ENCODE data around the gene PPIL6.

Gene PPIL6

GRCh38 chr6:109449064-109449794, 8.8 kb upstream of the PPIL6 start:
- no peak for DNase-seq (ENCODE audit: low spot score)

GRCh38 chr6:109448615-109449014, 8.2 kb upstream of the PPIL6 start:
- no peak for DNase-seq (ENCODE audit: low spot score)

- DNase-seq (ENCODE audit: low spot score): no peak
Observed at GRCh38 chr6:109447878-109448555, 7.6 kb upstream of the PPIL6 start.

GRCh38 chr6:109447087-109447486, 6.7 kb upstream of the PPIL6 start:
- no peak for DNase-seq (ENCODE audit: low spot score)

GRCh38 chr6:109446541-109446940, 6.1 kb upstream of the PPIL6 start:
- DNase-seq (ENCODE audit: low spot score): no peak

GRCh38 chr6:109446072-109446471, 5.6 kb upstream of the PPIL6 start:
- no peak for DNase-seq (ENCODE audit: low spot score)

- DNase-seq (ENCODE audit: low spot score): no peak
Observed at GRCh38 chr6:109445382-109445781, 5.0 kb upstream of the PPIL6 start.

- DNase-seq (ENCODE audit: low spot score): no peak
Observed at GRCh38 chr6:109443425-109443950, 3.1 kb upstream of the PPIL6 start.

GRCh38 chr6:109442393-109442924, 2.0 kb upstream of the PPIL6 start:
- no peak for DNase-seq (ENCODE audit: low spot score)

- peak; percentile 52 for DNase-seq (ENCODE audit: low spot score)
Observed at GRCh38 chr6:109441069-109441816, 815 bp upstream of the PPIL6 start.

GRCh38 chr6:109436041-109436440, 4.4 kb downstream of the PPIL6 start:
- no peak for DNase-seq (ENCODE audit: low spot score)

- no peak for DNase-seq (ENCODE audit: low spot score)
Observed at GRCh38 chr6:109434456-109434855, 6.0 kb downstream of the PPIL6 start.

GRCh38 chr6:109429496-109429895, 10.9 kb downstream of the PPIL6 start:
- DNase-seq (ENCODE audit: low spot score): no peak

GRCh38 chr6:109428889-109429477, 11.4 kb downstream of the PPIL6 start:
- no peak for DNase-seq (ENCODE audit: low spot score)

GRCh38 chr6:109424946-109425345, 15.5 kb downstream of the PPIL6 start:
- DNase-seq (ENCODE audit: low spot score): no peak

GRCh38 chr6:109421184-109421583, 19.2 kb downstream of the PPIL6 start:
- DNase-seq (ENCODE audit: low spot score): no peak

- no peak for DNase-seq (ENCODE audit: low spot score)
Observed at GRCh38 chr6:109420751-109421150, 19.7 kb downstream of the PPIL6 start.

- DNase-seq (ENCODE audit: low spot score): no peak
Observed at GRCh38 chr6:109417646-109418045, 22.8 kb downstream of the PPIL6 start.

- DNase-seq (ENCODE audit: low spot score): no peak
Observed at GRCh38 chr6:109411034-109411433, 29.4 kb downstream of the PPIL6 start.

- DNase-seq (ENCODE audit: low spot score): no peak
Observed at GRCh38 chr6:109406196-109406595, 34.2 kb downstream of the PPIL6 start.

GRCh38 chr6:109397020-109397419, 43.4 kb downstream of the PPIL6 start:
- DNase-seq (ENCODE audit: low spot score): peak; percentile 27
